PC-3 (cell line): ENCODE data around the gene PAK4. TPM values are rescaled to one million over a fixed set of nuclear protein-coding genes. Genes with fewer than 3 reads are reported as not detected.

ENCODE experiments used
- ATAC-seq: fragments of 200-7000 bp; cut with Tn5 transposase; 2 replicates; pipeline ENCODE4 v1.9.1; 2020; ENCODE audit warnings: mild to moderate bottlenecking, moderate library complexity
- BruUV-seq: library from RNA; stranded (reverse); fragments of 400-500 nt; replicated peaks from 2 replicates; lab custom pipeline; 2021; lab: Mats Ljungman, UMichigan
- CTCF ChIA-PET: fragments of 300-600 bp; sonication (Branson Sonifier 250); formaldehyde crosslinking; loops from one replicate; lab custom pipeline; 2022; ENCODE audit warnings: antibody characterized with exemption; lab: Charles Lee
- POLR2A ChIA-PET: fragments of 300-600 bp; sonication (Branson Sonifier 250); formaldehyde crosslinking; loops from one replicate; lab custom pipeline; 2022; ENCODE audit warnings: antibody characterized with exemption; ENCODE audit not compliant: unreplicated experiment; lab: Charles Lee
- DNase-seq: peaks from one replicate; pipeline ENCODE4 v3.0.0-alpha.2; 2015
- H2AFZ ChIP-seq: fragments of 300-600 bp; sonication (generic); 2 replicates; pipeline ENCODE4 v1.6.0; 2016; ENCODE audit warnings: antibody characterized with exemption, low read length
- H3F3A ChIP-seq: fragments of 300-600 bp; sonication (generic); one replicate; pipeline ENCODE4 v1.6.0; 2017; ENCODE audit warnings: antibody characterized with exemption, low read length, control low read depth, mild to moderate bottlenecking; ENCODE audit not compliant: unreplicated experiment
- H3K27ac ChIP-seq: fragments of 300-600 bp; sonication (generic); 2 replicates; pipeline ENCODE4 v1.5.1; 2016; ENCODE audit warnings: mild to moderate bottlenecking, low read length
- H3K27me3 ChIP-seq: fragments of 300-600 bp; sonication (generic); 2 replicates; pipeline ENCODE4 v1.6.1; 2016; ENCODE audit warnings: low read length, mixed read lengths
- H3K36me3 ChIP-seq: fragments of 300-600 bp; sonication (generic); 2 replicates; pipeline ENCODE4 v1.6.1; 2016; ENCODE audit warnings: low read depth, mixed run types, low read length, mixed read lengths
- H3K4me1 ChIP-seq: fragments of 300-600 bp; sonication (generic); 2 replicates; pipeline ENCODE4 v1.5.1; 2016; ENCODE audit warnings: low read length; ENCODE audit not compliant: insufficient read depth
- H3K4me2 ChIP-seq: fragments of 300-600 bp; sonication (generic); 2 replicates; pipeline ENCODE4 v1.6.0; 2016; ENCODE audit warnings: low read length
- H3K4me3 ChIP-seq: fragments of 300-600 bp; sonication (generic); 2 replicates; pipeline ENCODE4 v1.5.1; 2016; ENCODE audit warnings: mild to moderate bottlenecking, low read length, mixed read lengths
- H3K79me2 ChIP-seq: fragments of 300-600 bp; sonication (generic); 2 replicates; pipeline ENCODE4 v1.6.1; 2017; ENCODE audit warnings: low read length, mixed read lengths
- H3K9ac ChIP-seq: fragments of 300-600 bp; sonication (generic); 2 replicates; pipeline ENCODE4 v1.6.0; 2016; ENCODE audit warnings: mild to moderate bottlenecking, low read length
- H3K9me2 ChIP-seq: fragments of 300-600 bp; sonication (generic); replicated peaks from 2 replicates; pipeline ENCODE4 v1.6.1; 2016; ENCODE audit warnings: mixed run types, low read length, mixed read lengths
- H3K9me3 ChIP-seq: fragments of 300-600 bp; sonication (generic); 2 replicates; pipeline ENCODE4 v1.6.1; 2016; ENCODE audit warnings: low read length, mixed read lengths
- H4K20me1 ChIP-seq: fragments of 300-600 bp; sonication (generic); 2 replicates; pipeline ENCODE4 v1.6.1; 2016; ENCODE audit warnings: low read length, mixed read lengths
- EZH2 ChIP-seq: fragments of 300-600 bp; sonication (generic); IDR thresholded peaks from one replicate; pipeline ENCODE4 v1.6.1; 2017; ENCODE audit warnings: antibody characterized with exemption, mild to moderate bottlenecking, low read length; ENCODE audit not compliant: unreplicated experiment
- EZH2phosphoT487 ChIP-seq: fragments of 300-600 bp; sonication (generic); IDR thresholded peaks from 2 replicates; pipeline ENCODE4 v1.6.1; 2018; ENCODE audit warnings: mild to moderate bottlenecking, antibody characterized with exemption, low read length, borderline replicate concordance
- intact Hi-C: fragments of 100-400 bp; cut with micrococcal nuclease; formaldehyde crosslinking; loops from 2 replicates; pipeline ENCODE4 v1.9.0; 2023
- total RNA-seq: library from RNA; depleted of rRNA; stranded (reverse); fragments of >200 nt; gene quantifications from 2 replicates; pipeline ENCODE4 v1.2.3, GENCODE V29; 2014
- TF ChIP-seq, protein P1 (sequence below): fragments of 300-600 bp; sonication (generic); conservative IDR thresholded peaks from 2 replicates; pipeline ENCODE4 v1.5.1; 2017; ENCODE audit warnings: antibody characterized with exemption, low read depth, mild to moderate bottlenecking, low read length

Gene PAK4
- total RNA-seq, 1 experiment from 2014 or later, result 13.5 TPM

DNA sequence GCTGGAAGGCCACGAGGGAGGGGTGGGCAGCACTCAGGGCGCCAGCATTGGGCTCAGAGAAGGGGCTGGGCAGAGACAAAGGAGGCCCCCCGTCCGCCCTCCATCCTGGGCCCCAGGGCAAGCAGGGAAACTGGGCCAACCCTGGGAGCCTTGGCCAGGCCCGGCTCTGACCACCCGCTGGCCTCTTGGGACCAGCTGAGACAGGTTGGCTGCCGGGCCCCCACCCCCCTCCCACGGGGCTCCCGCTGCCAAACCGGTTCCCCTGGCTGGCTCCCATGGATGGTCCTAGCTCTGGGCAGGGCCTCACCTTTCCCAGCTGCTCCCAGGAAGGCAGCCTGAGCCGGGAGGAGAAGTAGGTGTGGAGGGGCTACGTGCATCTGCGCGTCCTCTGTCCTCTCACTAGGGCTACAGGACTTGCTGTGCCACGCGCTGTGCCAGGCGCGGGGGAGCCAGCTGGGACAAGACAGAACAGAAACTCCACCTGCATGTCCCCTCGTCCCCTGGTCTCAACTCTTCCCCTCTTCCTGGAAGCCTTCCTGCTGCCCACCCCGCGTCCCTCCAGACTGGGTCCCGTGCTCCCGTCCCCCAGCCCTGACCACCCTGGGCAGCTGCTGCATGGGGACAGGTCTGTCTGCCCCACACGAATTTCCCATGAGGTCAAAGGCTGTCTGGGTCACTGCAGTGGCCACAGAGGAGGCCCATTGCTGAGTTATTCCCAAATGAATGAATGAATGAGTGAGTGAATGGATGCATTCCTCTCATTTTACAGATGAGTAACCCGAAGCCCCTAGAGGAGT is 42.1 kb downstream of the PAK4 start:
- H3K9ac ChIP-seq, result no peak overlapping the region
- intact Hi-C loops, result no loop called here
- no TSS peak for BruUV-seq
- H3K27ac ChIP-seq, result peak overlapping the region; percentile 44
- peak; percentile 60 for DNase-seq
- ChIA-PET POLR2A (no interaction called here), CTCF (no interaction called here)
- peaks cover 24% of the 10 kb centered on the region for H3K79me2 ChIP-seq
- H3K36me3 ChIP-seq, result no peaks in the 10 kb centered on the region
- H3K9me2 ChIP-seq, result no peaks in the 10 kb centered on the region
- H2AFZ ChIP-seq, result no peak overlapping the region
- H3K4me2 ChIP-seq, result peak overlapping the region; percentile 61
- no peaks in the 10 kb centered on the region for H3F3A ChIP-seq
- H3K27me3 ChIP-seq, result no peaks in the 10 kb centered on the region
- H3K4me1 ChIP-seq, result peaks cover 16% of the 10 kb centered on the region
- TF ChIP-seq EZH2 (no peak), EZH2phosphoT487 (no peak)
- TF ChIP-seq, protein P1, sequence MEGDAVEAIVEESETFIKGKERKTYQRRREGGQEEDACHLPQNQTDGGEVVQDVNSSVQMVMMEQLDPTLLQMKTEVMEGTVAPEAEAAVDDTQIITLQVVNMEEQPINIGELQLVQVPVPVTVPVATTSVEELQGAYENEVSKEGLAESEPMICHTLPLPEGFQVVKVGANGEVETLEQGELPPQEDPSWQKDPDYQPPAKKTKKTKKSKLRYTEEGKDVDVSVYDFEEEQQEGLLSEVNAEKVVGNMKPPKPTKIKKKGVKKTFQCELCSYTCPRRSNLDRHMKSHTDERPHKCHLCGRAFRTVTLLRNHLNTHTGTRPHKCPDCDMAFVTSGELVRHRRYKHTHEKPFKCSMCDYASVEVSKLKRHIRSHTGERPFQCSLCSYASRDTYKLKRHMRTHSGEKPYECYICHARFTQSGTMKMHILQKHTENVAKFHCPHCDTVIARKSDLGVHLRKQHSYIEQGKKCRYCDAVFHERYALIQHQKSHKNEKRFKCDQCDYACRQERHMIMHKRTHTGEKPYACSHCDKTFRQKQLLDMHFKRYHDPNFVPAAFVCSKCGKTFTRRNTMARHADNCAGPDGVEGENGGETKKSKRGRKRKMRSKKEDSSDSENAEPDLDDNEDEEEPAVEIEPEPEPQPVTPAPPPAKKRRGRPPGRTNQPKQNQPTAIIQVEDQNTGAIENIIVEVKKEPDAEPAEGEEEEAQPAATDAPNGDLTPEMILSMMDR, result no peak
- H3K9me3 ChIP-seq, result no peaks in the 10 kb centered on the region
- H4K20me1 ChIP-seq, result no peaks in the 10 kb centered on the region; the same call in 1 of the 2 replicates
- H3K4me3 ChIP-seq, result no peak overlapping the region
- ATAC-seq, result peak; percentile 54

DNA sequence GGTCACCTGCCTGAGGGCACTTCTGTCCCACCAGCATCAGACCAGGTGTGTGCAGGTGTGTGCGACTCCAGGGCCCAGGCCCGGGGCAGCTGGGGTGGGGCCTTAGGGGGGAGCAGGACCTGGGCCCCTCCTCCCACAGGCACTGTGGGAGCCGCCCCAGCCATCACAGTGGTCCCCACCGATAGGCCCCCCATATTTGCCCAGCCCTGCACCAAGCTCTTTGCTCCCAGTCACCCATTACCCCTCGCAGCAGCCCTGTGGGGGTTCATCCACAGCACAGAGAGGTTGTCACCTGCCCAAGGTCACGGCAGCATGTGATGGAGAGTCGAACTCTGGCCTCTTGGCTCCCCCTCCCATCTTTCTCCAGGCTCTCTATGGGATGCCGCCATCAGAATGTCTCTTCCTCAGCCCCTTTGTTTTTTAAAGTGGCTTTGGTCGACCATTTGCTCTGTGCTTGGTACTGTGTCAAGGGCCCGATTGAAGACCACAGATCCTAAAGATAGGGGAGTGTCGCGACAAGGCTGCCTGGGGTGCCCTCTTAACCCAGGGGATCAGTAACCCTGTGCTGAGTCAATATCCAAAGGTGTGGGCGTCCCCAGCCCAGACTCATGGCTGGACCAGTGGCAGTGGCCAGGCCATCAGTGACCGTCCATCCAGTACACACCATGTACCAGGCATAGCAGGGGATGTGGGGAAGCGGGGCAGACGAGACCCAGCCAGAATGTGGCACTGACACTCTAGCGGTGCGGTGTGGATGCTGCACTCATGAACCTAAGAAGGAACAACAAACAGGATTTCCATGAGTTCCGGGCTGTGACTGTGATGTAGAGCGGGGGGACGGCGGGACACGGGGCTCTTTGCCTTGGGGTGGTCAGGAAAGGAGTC is 42.9 kb downstream of the PAK4 start:
- POLR2A ChIA-PET, result no interaction called here
- Histone ChIP-seq H3K9ac (no peak overlapping the region), H3K9me3 (no peaks in the 10 kb centered on the region), H3K9me2 (no peaks in the 10 kb centered on the region), H3K27ac (no peak overlapping the region), H2AFZ (no peak overlapping the region), H3K4me3 (no peak overlapping the region), H3K4me2 (no peak overlapping the region), H3K79me2 (peaks cover 16% of the 10 kb centered on the region; the same call in 1 of the 2 replicates), H3K4me1 (peaks cover 16% of the 10 kb centered on the region), H3K27me3 (no peaks in the 10 kb centered on the region), H4K20me1 (no peaks in the 10 kb centered on the region; the same call in 1 of the 2 replicates), H3K36me3 (no peaks in the 10 kb centered on the region), H3F3A (no peaks in the 10 kb centered on the region)
- intact Hi-C loops, result no loop called here
- TF ChIP-seq EZH2phosphoT487 (no peak), EZH2 (no peak)
- TF ChIP-seq, protein P1, result no peak
- ATAC-seq (no peak), DNase-seq (no peak)
- CTCF ChIA-PET, result no interaction called here
- BruUV-seq, result no TSS peak
